IMR-90 (cell line): Measurements from ENCODE around the gene MRTFA. TPM values are rescaled to one million over a fixed set of nuclear protein-coding genes. Genes with fewer than 3 reads are reported as not detected.

Source experiments
- ATAC-seq: fragments of 200-7000 bp; cut with Tn5 transposase; 2 replicates; pipeline ENCODE4 v1.9.1; 2020; ENCODE audit warnings: low read depth, mild to moderate bottlenecking, moderate library complexity
- BruUV-seq: library from RNA; stranded (reverse); fragments of 400-500 nt; replicated peaks from 2 replicates; lab custom pipeline; 2021; lab: Mats Ljungman, UMichigan
- CTCF ChIA-PET: fragments of 300-600 bp; formaldehyde crosslinking; extraction: SDS; loops from one replicate; lab custom pipeline; 2021; ENCODE audit warnings: antibody characterized with exemption; lab: Yijun Ruan, JAX
- POLR2A ChIA-PET: fragments of 300-600 bp; sonication (Branson Sonifier 250); formaldehyde crosslinking; loops from one replicate; lab custom pipeline; 2022; ENCODE audit warnings: antibody characterized with exemption; ENCODE audit not compliant: unreplicated experiment; lab: Charles Lee
- DNase-seq: peaks from one replicate; pipeline ENCODE4 v3.0.0; 2013
- H2AFZ ChIP-seq: replicated peaks from 2 replicates; pipeline ENCODE3; 2013; ENCODE audit warnings: low read length, mild to moderate bottlenecking; ENCODE audit not compliant: poor library complexity
- H2AK5ac ChIP-seq: 2 replicates; pipeline ENCODE4 v1.6.1; 2013; ENCODE audit warnings: low read depth, low read length, inconsistent platforms
- H2AK9ac ChIP-seq: replicated peaks from 2 replicates; pipeline ENCODE3; 2013; ENCODE audit warnings: mild to moderate bottlenecking, low read depth, low read length, moderate library complexity; ENCODE audit not compliant: poor library complexity
- H2BK120ac ChIP-seq: 2 replicates; pipeline ENCODE4 v1.6.1; 2013; ENCODE audit warnings: low read depth, low read length, inconsistent platforms
- H2BK15ac ChIP-seq: 3 replicates; pipeline ENCODE4 v1.6.1; 2013; ENCODE audit warnings: low read depth, low read length, inconsistent platforms
- H2BK20ac ChIP-seq: 2 replicates; pipeline ENCODE4 v1.6.1; 2013; ENCODE audit warnings: low read depth, mild to moderate bottlenecking, inconsistent platforms, low read length, moderate library complexity
- H2BK5ac ChIP-seq: 2 replicates; pipeline ENCODE4 v1.6.1; 2013; ENCODE audit warnings: mild to moderate bottlenecking, low read depth, low read length, inconsistent platforms; ENCODE audit not compliant: poor library complexity, severe bottlenecking
- H3K14ac ChIP-seq: replicated peaks from 2 replicates; pipeline ENCODE4 v1.6.1; 2013; ENCODE audit warnings: low read depth, low read length, inconsistent platforms
- H3K18ac ChIP-seq: 2 replicates; pipeline ENCODE4 v1.6.1; 2013; ENCODE audit warnings: low read depth, low read length, control low read depth
- H3K23ac ChIP-seq: 2 replicates; pipeline ENCODE4 v1.6.1; 2013; ENCODE audit warnings: low read depth, low read length, inconsistent platforms
- H3K27ac ChIP-seq: 2 replicates; pipeline ENCODE4 v1.5.1; 2013; ENCODE audit warnings: mild to moderate bottlenecking, control low read depth, low read length; ENCODE audit not compliant: insufficient read depth
- H3K27me3 ChIP-seq: 2 replicates; pipeline ENCODE4 v1.6.1; 2013; ENCODE audit warnings: low read length; ENCODE audit not compliant: control insufficient read depth, insufficient read depth
- H3K36me3 ChIP-seq: 2 replicates; pipeline ENCODE4 v1.6.1; 2013; ENCODE audit warnings: low read length, mixed read lengths; ENCODE audit not compliant: control insufficient read depth, insufficient read depth
- H3K4ac ChIP-seq: 2 replicates; pipeline ENCODE4 v1.6.1; 2013; ENCODE audit warnings: low read depth, low read length, inconsistent platforms
- H3K4me1 ChIP-seq: 2 replicates; pipeline ENCODE4 v1.6.1; 2013; ENCODE audit warnings: low read length, mixed read lengths; ENCODE audit not compliant: control insufficient read depth, insufficient read depth
- H3K4me2 ChIP-seq: 2 replicates; pipeline ENCODE4 v1.6.1; 2013; ENCODE audit warnings: low read depth, mild to moderate bottlenecking, control low read depth, low read length, moderate library complexity
- H3K4me3 ChIP-seq: 2 replicates; pipeline ENCODE4 v1.5.1; 2013; ENCODE audit warnings: low read depth, mild to moderate bottlenecking, control low read depth, low read length, moderate library complexity; ENCODE audit not compliant: insufficient read depth
- H3K56ac ChIP-seq: 2 replicates; pipeline ENCODE4 v1.6.1; 2013; ENCODE audit warnings: low read length, inconsistent platforms; ENCODE audit not compliant: insufficient read depth; ENCODE audit errors: extremely low read depth
- H3K79me1 ChIP-seq, 2 experiments: 2 replicates each; pipeline ENCODE4 v1.6.1; 2013; ENCODE audit warnings: low read length in 2 of 2, inconsistent platforms in 1 of 2, low read depth in 1 of 2
- H3K9ac ChIP-seq: 2 replicates; pipeline ENCODE4 v1.6.1; 2013; ENCODE audit warnings: low read depth, low read length, control low read depth
- H3K9me1 ChIP-seq: 2 replicates; pipeline ENCODE4 v1.6.1; 2013; ENCODE audit warnings: low read length, inconsistent platforms; ENCODE audit not compliant: insufficient read depth
- H3K9me3 ChIP-seq: 2 replicates; pipeline ENCODE4 v1.6.1; 2013; ENCODE audit warnings: low read length; ENCODE audit not compliant: control insufficient read depth, insufficient read depth
- H4K20me1 ChIP-seq: 2 replicates; pipeline ENCODE4 v1.6.1; 2013; ENCODE audit warnings: low read length, inconsistent platforms; ENCODE audit not compliant: insufficient read depth
- H4K5ac ChIP-seq: 2 replicates; pipeline ENCODE4 v1.6.1; 2013; ENCODE audit warnings: mild to moderate bottlenecking, low read depth, low read length, control low read depth
- H4K8ac ChIP-seq, 2 experiments: 2 replicates each; pipeline ENCODE4 v1.6.1; 2013; ENCODE audit warnings: low read depth in 2 of 2, low read length in 2 of 2, control low read depth in 1 of 2, inconsistent platforms in 1 of 2
- H4K91ac ChIP-seq: 2 replicates; pipeline ENCODE4 v1.6.1; 2013; ENCODE audit warnings: low read depth, low read length, inconsistent platforms; ENCODE audit not compliant: insufficient read depth
- MAFK ChIP-seq: IDR thresholded peaks from 2 replicates; pipeline ENCODE4 v1.6.1; 2012; ENCODE audit warnings: low read depth, low read length, improper control_type of control experiment
- WGBS, 2 experiments: methylation state at CpG; one replicate each; pipeline versions ENCODE4 v1.1.5 to v1.1.7; 2013; ENCODE audit warnings: missing lambda C conversion rate in 2 of 2; ENCODE audit not compliant: insufficient read length in 1 of 2; ENCODE audit errors: extremely low coverage in 2 of 2; 5-methylcytosine and 5-hydroxymethylcytosine counted together
- dilution Hi-C: fragments of 300-500 bp; cut with HindIII; formaldehyde crosslinking; loops from one replicate; pipeline ENCODE4 v1.14.3; 2018; ENCODE audit warnings: low sequenced_read_pairs; ENCODE audit not compliant: unreplicated experiment
- in situ Hi-C: fragments of 300-500 bp; cut with MboI; formaldehyde crosslinking; loops from 3 replicates; pipeline ENCODE4 v1.14.3; 2019; ENCODE audit warnings: low sequenced_read_pairs, inconsistent platforms, mixed read lengths
- intact Hi-C: fragments of 100-400 bp; cut with micrococcal nuclease; formaldehyde crosslinking; loops from 2 replicates; pipeline ENCODE4 v1.10.0; 2022
- polyA plus RNA-seq, 3 experiments: library from polyadenylated mRNA; depleted of rRNA; stranded (reverse); fragments of >200 nt; gene quantifications; 2 replicates each; pipeline ENCODE4 v1.2.3, GENCODE V29; 2012; ENCODE audit warnings: low replicate concordance in 1 of 3
- total RNA-seq: library from RNA; depleted of rRNA; stranded (reverse); fragments of >200 nt; gene quantifications from 2 replicates; pipeline ENCODE4 v1.2.3, GENCODE V29; 2012

The MRTFA gene
- total and polyA plus RNA-seq, 2 of the 4 experiments (the other 2 are of a cell fraction): 12.5 to 17.2 TPM

DNA sequence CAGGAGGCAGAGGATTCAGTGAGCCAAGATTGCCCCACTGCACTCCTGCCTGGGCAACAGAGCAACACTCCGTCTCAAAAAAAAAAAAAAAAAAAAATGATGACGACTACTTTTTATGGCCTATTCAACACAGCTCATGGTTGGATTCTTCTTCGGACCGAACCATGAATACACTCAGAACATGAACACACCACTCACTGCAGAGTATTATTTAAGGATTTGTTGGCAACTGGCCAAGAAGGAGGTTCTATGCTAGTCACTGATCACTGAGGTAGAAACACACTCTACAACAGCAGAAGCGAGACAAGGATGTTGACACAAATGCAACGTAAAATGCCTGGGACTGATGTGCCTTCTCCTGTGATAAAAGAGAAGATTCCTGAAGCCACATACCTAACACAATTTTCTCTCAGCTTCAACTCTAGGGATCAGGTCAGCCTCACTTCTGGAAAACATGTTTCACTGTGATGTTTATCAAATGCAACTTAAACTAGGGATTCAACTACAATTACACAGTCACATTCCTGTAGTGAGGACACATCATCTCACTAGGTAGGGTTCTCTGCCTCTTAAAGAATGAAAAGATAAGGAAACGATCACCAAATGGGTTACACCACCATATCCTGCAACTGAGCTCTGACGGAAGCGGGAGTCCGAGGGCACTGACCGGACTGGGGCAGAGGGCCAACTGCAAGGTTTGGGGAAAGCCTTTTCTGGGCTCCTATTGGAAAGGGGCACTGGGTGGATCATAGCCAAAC, 183.6 kb downstream of the MRTFA start:
- Histone ChIP-seq H3K36me3 (no peaks in the 10 kb centered on the region), H4K8ac (peak overlapping the region in 1 of 2 experiments; percentile 70; a peak in 2 of 4 replicates), H3K27me3 (no peaks in the 10 kb centered on the region), H3K18ac (peak overlapping the region; percentile 85), H4K91ac (peak overlapping the region; percentile 76; the same call in 1 of the 2 replicates), H3K14ac (peak overlapping the region; percentile 73), H4K5ac (peak overlapping the region; percentile 61; the same call in 1 of the 2 replicates), H2AK9ac (no peak overlapping the region), H3K79me1 (peaks cover 51 to 90% of the 10 kb centered on the region in 2 experiments), H3K4me3 (no peak overlapping the region), H2BK120ac (peak overlapping the region; percentile 65), H2BK20ac (peak overlapping the region; percentile 63), H3K23ac (peak overlapping the region; percentile 74; the same call in 1 of the 2 replicates), H2AK5ac (peak overlapping the region; percentile 69), H3K9me1 (peaks cover 27% of the 10 kb centered on the region), H2BK15ac (peak overlapping the region; percentile 40; the same call in 1 of the 3 replicates), H3K27ac (peak overlapping the region; percentile 58), H2BK5ac (peak overlapping the region; percentile 71), H3K56ac (peak overlapping the region; percentile 26; the same call in 1 of the 2 replicates), H3K4ac (peak overlapping the region; percentile 73), H3K9me3 (no peaks in the 10 kb centered on the region), H3K9ac (no peak overlapping the region), H3K4me1 (peaks cover 20% of the 10 kb centered on the region), H4K20me1 (peaks cover 36% of the 10 kb centered on the region; the same call in 1 of the 2 replicates), H3K4me2 (peak overlapping the region; percentile 50; the same call in 1 of the 2 replicates), H2AFZ (no peak overlapping the region)
- CTCF ChIA-PET: interaction anchor here (0.9 kb wide), 1 partner anchor 33 kb away, joined by 3 read pairs; no protein-coding TSS in a partner anchor
- POLR2A ChIA-PET: no interaction called here
- in situ Hi-C loops (no loop called here), dilution Hi-C loops (no loop called here), intact Hi-C loops (no loop called here)
- ATAC-seq (peak; percentile 44), DNase-seq (peak; percentile 46)
- TF ChIP-seq MAFK: no peak
- WGBS, 2 experiments: 100% methylated on average over 3 of the region's 11 CpGs; no CpG with 5 or more reads in 1 of the 2 experiments
- no TSS peak for BruUV-seq
